Measurements from ENCODE around the gene DIPK1B. TPM values are rescaled to one million over a fixed set of nuclear protein-coding genes. Genes with fewer than 3 reads are reported as not detected.
A peak's percentile ranks its signal among the peaks of the same experiment; 100 is the strongest.

Gene DIPK1B
- total RNA-seq, 2 experiments from 2014 or later, result not detected

DNA sequence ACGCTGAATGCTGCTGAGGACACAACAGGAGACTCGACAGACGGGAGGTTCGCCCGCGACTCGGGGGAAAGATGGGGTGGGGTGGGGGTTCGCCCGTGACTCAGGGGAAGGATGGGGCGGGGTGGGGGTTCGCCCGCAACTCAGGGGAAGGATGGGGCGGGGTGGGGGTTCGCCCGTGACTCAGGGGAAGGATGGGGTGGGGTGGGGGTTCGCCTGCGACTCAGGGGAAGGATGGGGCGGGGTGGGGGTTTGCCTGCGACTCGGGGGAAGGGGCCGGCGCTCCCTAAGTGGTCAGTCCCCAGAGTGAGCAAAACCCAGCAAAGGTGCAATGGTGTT, 33.8 kb downstream of the DIPK1B start:
- no peaks in the 10 kb centered on the region for H3K36me3 Mint-ChIP-seq (ENCODE audit: low read depth)
- H3K4me1 Mint-ChIP-seq, result peaks cover 5% of the 10 kb centered on the region
- H3K27me3 Mint-ChIP-seq, result peaks cover 6% of the 10 kb centered on the region
- no peaks in the 10 kb centered on the region for H3K9me3 Mint-ChIP-seq
- no peak for DNase-seq
- no peak overlapping the region for H3K27ac Mint-ChIP-seq
- ChIA-PET POLR2A (no interaction called here), CTCF (interaction anchor here (1.8 kb wide), 1 partner anchor 17 kb away, joined by 4 read pairs; no protein-coding TSS in a partner anchor)
- H3K4me3 Mint-ChIP-seq, result no peak overlapping the region

DNA sequence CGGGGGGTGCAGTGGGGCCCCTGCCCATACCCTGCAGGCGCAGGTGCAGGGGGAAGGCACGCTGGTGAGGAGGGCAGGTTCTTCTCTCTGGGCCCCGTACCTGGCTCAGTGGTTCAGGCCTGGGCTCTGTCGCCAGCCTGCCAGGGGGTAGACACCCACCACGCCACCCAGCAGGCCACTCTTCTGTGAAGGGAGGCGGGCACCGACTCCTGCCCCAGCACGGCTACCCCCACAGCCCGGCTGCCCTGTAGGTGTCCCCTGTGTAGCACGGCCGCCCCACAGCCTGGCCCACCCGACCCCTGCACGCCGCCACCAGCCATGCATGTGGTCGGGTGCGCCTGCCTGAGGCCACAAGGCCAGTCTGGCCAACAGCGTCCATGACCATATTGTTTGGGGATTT, 34.2 kb downstream of the DIPK1B start:
- no peak for DNase-seq
- POLR2A ChIA-PET, result no interaction called here
- no peak overlapping the region for H3K4me3 Mint-ChIP-seq
- H3K27ac Mint-ChIP-seq, result no peak overlapping the region
- CTCF ChIA-PET, result interaction anchor here (1.8 kb wide), 1 partner anchor 18 kb away, joined by 4 read pairs; no protein-coding TSS in a partner anchor
- H3K36me3 Mint-ChIP-seq (ENCODE audit: low read depth), result peaks cover under 1% of the 10 kb centered on the region
- H3K9me3 Mint-ChIP-seq, result peaks cover 3% of the 10 kb centered on the region
- H3K4me1 Mint-ChIP-seq, result peaks cover 5% of the 10 kb centered on the region
- peaks cover 5% of the 10 kb centered on the region for H3K27me3 Mint-ChIP-seq

DNA sequence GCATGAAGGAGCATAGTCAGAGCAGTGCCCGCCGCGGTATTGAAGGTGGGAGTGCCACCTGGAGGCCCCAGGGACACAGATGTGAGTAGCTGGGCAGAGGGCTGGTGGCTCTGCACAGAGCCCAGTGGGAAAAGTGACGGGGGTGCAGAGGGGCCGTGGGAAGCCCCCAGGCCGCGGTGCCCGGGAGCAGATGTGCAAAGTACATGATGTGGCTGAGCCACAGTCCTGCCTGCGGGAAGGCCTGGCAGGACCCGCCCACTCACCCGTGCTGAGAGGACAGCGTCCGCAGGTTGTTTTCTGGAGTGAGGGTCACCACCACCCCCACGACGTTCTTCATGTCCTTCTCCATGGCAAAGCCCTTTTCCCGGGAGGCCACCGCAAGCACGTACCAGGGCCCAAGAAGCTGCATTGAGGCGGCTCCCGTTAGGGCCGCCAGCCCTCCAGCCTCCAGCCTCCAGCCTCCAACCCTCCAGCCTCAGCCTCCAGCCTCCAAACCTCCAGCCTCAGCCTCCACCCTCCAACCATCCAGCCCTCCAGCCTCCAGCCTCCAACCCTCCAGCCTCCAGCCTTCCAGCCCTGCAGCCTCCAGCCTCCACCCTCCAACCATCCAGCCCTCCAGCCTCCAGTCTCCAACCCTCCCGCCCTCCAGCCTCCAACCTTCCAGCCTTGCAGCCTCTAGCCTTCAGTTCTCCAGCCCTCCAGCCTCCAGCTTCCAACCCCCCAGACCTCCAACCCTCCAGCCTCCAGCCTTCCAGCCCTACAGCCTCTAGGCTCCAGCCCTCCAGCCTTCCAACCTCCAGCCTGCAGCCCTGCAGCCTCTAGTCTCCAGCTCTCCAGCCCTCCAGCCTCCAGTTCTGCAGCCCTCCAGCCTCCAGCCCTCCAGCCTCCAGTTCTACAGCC, 35.0 kb downstream of the DIPK1B start:
- H3K9me3 Mint-ChIP-seq, result peaks cover 11% of the 10 kb centered on the region
- H3K4me3 Mint-ChIP-seq, result no peak overlapping the region
- ChIA-PET POLR2A (no interaction called here), CTCF (interaction anchor here (1.8 kb wide), 1 partner anchor 19 kb away, joined by 4 read pairs; no protein-coding TSS in a partner anchor)
- peaks cover 5% of the 10 kb centered on the region for H3K4me1 Mint-ChIP-seq
- no peak for DNase-seq
- peaks cover 4% of the 10 kb centered on the region for H3K36me3 Mint-ChIP-seq (ENCODE audit: low read depth)
- peaks cover 5% of the 10 kb centered on the region for H3K27me3 Mint-ChIP-seq
- peak overlapping the region; percentile 41 for H3K27ac Mint-ChIP-seq

- Mint-ChIP-seq H3K4me1 (peaks cover 5% of the 10 kb centered on the region), H3K4me3 (no peak within 1 kb of the TSS), H3K36me3 (ENCODE audit: low read depth) (peaks cover 5% of the 10 kb centered on the region), H3K27me3 (peaks cover 5% of the 10 kb centered on the region), H3K27ac (peak within 1 kb of the TSS; percentile 57), H3K9me3 (peaks cover 12% of the 10 kb centered on the region)
- ChIA-PET POLR2A (no interaction called here), CTCF (no interaction called here)
- DNase-seq, result no peak
Observed at GRCh38 chr9:136748201-136748600, 35.8 kb downstream of the DIPK1B start, which contains the start of gene LCN6. LCN6 (minus strand) TSS chr9:136748525; CDS start chr9:136748483, 42 bp downstream.

DNA sequence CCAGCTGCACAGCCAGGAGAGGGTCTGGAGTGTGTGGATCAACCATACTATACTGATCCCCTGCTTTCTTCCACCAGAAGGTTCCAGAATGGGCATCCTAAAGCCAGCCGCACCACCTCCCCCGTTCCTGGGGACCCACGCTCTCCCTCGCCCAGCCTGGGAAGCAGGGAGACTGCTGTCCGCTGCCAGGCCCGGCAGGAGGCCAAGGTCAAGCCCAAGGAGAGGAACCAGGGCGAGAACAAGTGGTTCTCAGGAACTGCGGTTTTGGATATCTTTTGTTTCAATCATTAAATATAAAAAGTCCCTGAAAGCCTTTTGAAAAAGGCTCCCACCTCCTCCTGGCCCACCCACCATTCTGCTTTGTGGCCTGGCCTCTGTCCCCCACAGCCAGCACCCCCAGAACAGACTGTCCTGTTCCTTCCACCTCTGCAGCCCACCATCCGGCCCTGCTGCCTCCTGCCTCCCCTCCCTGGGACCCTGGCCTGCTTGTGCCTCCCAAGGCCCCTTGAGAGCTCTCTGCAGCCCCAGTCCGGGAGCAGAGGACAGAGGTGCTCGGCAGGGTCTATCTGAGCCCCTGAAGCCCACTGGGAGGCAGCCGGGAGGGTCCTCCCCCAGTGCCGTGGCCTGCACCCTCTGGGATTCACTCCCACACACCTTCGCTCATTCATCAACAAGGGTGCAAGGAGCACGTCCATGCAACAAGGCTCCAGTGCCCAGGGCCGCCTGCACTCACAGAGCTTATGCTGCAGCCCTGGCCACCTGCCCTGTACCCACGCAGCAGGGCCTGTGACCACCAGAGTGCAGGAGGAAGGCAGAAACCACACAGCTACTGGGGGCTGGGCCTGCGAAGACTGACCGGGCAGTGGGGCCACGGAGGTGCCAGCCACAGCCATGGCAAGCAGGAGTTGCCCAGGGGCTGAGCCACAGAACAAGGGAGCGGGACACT, 36.6 kb downstream of the DIPK1B start:
- peaks cover 5% of the 10 kb centered on the region for H3K4me1 Mint-ChIP-seq
- CTCF ChIA-PET, result interaction anchor here (2.0 kb wide), 1 partner anchor 14 kb away, joined by 7 read pairs; no protein-coding TSS in a partner anchor
- H3K4me3 Mint-ChIP-seq, result no peak overlapping the region
- no peak for DNase-seq
- POLR2A ChIA-PET, result no interaction called here
- H3K27me3 Mint-ChIP-seq, result peaks cover 5% of the 10 kb centered on the region
- peaks cover 12% of the 10 kb centered on the region for H3K9me3 Mint-ChIP-seq
- peaks cover 5% of the 10 kb centered on the region for H3K36me3 Mint-ChIP-seq (ENCODE audit: low read depth)
- peak overlapping the region; percentile 57 for H3K27ac Mint-ChIP-seq

DNA sequence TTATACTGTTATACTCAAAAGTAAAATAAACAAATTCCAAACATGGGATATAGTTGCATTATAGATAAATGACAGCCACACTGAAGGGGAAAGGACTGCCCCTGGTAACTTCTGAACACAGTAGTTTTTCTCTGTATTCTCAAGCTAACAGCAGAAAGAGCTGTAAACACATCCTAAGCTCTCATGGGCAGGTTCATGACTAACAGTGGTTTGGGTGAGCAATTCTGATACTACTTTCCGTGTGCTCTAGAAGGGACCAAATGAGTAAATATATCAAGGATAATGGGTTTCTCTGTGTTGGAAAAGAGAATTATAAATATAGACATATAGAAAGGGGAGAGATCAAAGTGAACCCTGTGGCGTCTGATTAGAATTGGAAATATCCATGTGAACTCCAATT, 38.2 kb downstream of the DIPK1B start:
- H3K4me3 Mint-ChIP-seq, result no peak overlapping the region
- CTCF ChIA-PET, result interaction anchor here (0.7 to 2.0 kb wide), 3 partner anchors 16 to 193 kb away, joined by 3 to 7 read pairs (median 3); no protein-coding TSS in a partner anchor

GRCh38 chr9:136751244-136751643, 38.9 kb downstream of the DIPK1B start:
- Mint-ChIP-seq H3K4me3 (no peak overlapping the region), H3K27ac (no peak overlapping the region), H3K27me3 (peaks cover 5% of the 10 kb centered on the region), H3K9me3 (peaks cover 22% of the 10 kb centered on the region), H3K36me3 (ENCODE audit: low read depth) (peaks cover 5% of the 10 kb centered on the region), H3K4me1 (peaks cover 5% of the 10 kb centered on the region)
- CTCF ChIA-PET, result interaction anchor here (0.7 kb wide), 1 partner anchor 24 kb away, joined by 3 read pairs; no protein-coding TSS in a partner anchor
- DNase-seq, result no peak
- POLR2A ChIA-PET, result no interaction called here

More for the DNA sequence above, 38.2 kb downstream of the DIPK1B start:
- H3K9me3 Mint-ChIP-seq, result peaks cover 15% of the 10 kb centered on the region
- peaks cover 5% of the 10 kb centered on the region for H3K4me1 Mint-ChIP-seq
- peaks cover 5% of the 10 kb centered on the region for H3K27me3 Mint-ChIP-seq
- no peak overlapping the region for H3K27ac Mint-ChIP-seq
- POLR2A ChIA-PET, result no interaction called here
- peaks cover 5% of the 10 kb centered on the region for H3K36me3 Mint-ChIP-seq (ENCODE audit: low read depth)
- DNase-seq, result no peak

- H3K4me1 Mint-ChIP-seq, result peaks cover 5% of the 10 kb centered on the region
- no peak for DNase-seq
- no peak overlapping the region for H3K4me3 Mint-ChIP-seq
- peaks cover 5% of the 10 kb centered on the region for H3K27me3 Mint-ChIP-seq
- H3K36me3 Mint-ChIP-seq (ENCODE audit: low read depth), result peaks cover 5% of the 10 kb centered on the region
- CTCF ChIA-PET, result no interaction called here
- H3K27ac Mint-ChIP-seq, result no peak overlapping the region
- POLR2A ChIA-PET, result no interaction called here
- peaks cover 23% of the 10 kb centered on the region for H3K9me3 Mint-ChIP-seq
Observed at GRCh38 chr9:136751814-136752213, 39.4 kb downstream of the DIPK1B start.

- no peak overlapping the region for H3K27ac Mint-ChIP-seq
- POLR2A ChIA-PET, result no interaction called here
- H3K27me3 Mint-ChIP-seq, result peaks cover 5% of the 10 kb centered on the region
- H3K9me3 Mint-ChIP-seq, result peaks cover 23% of the 10 kb centered on the region
- no peak overlapping the region for H3K4me3 Mint-ChIP-seq
- no peak for DNase-seq
- peaks cover 5% of the 10 kb centered on the region for H3K36me3 Mint-ChIP-seq (ENCODE audit: low read depth)
- peaks cover 5% of the 10 kb centered on the region for H3K4me1 Mint-ChIP-seq
- CTCF ChIA-PET, result no interaction called here
Observed at GRCh38 chr9:136753371-136754058, 41.1 kb downstream of the DIPK1B start.

DNA sequence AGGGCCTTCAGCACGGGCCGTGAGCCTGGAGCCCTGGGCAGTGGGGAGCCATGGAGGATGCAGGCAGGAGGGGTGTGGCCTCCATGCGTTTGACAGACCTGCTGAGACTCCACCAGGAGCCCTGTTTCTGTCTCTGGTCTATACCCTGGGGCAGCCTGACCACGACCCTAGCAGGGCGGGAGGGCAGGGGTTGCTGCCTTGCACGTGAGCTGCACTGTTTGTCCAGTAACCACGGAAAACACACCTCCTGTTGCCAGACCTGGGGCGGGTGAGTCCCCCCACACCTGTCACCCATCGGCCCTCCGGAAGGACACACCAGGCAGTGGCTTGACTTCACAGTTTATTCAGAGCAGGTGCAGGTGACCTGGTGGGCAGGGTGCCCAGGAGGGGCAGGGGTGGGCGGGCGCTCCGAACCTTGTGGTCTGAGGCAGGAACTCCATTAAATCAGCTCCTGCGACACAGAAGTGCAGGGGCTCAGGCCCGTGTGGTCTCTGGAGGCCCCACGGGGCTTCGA, 41.7 kb downstream of the DIPK1B start:
- H3K4me3 Mint-ChIP-seq, result no peak overlapping the region
- H3K36me3 Mint-ChIP-seq (ENCODE audit: low read depth), result peaks cover 5% of the 10 kb centered on the region
- H3K9me3 Mint-ChIP-seq, result peaks cover 23% of the 10 kb centered on the region
- peaks cover 5% of the 10 kb centered on the region for H3K4me1 Mint-ChIP-seq
- CTCF ChIA-PET, result interaction anchor here (1.3 kb wide), 1 partner anchor 27 kb away, joined by 8 read pairs; no protein-coding TSS in a partner anchor
- no peak overlapping the region for H3K27ac Mint-ChIP-seq
- POLR2A ChIA-PET, result no interaction called here
- H3K27me3 Mint-ChIP-seq, result peaks cover 5% of the 10 kb centered on the region
- DNase-seq, result no peak

GRCh38 chr9:136754626-136755301, 42.4 kb downstream of the DIPK1B start:
- CTCF ChIA-PET, result interaction anchor here (1.3 kb wide), 1 partner anchor 27 kb away, joined by 8 read pairs; no protein-coding TSS in a partner anchor
- peaks cover 5% of the 10 kb centered on the region for H3K36me3 Mint-ChIP-seq (ENCODE audit: low read depth)

More at GRCh38 chr9:136754626-136755301, 42.4 kb downstream of the DIPK1B start:
- H3K4me1 Mint-ChIP-seq, result peaks cover 5% of the 10 kb centered on the region
- peaks cover 5% of the 10 kb centered on the region for H3K27me3 Mint-ChIP-seq
- no peak overlapping the region for H3K27ac Mint-ChIP-seq
- POLR2A ChIA-PET, result no interaction called here
- no peak overlapping the region for H3K4me3 Mint-ChIP-seq
- H3K9me3 Mint-ChIP-seq, result peaks cover 23% of the 10 kb centered on the region
- DNase-seq, result no peak

Measured in activated CD4-positive, alpha-beta T cell treated with anti-CD3 and anti-CD28 coated beads, Interleukin-2, amount 10 ng/mL, durations not matched to agents 7 days and 5 days (primary cell).